Peyer's patch (tissue), 4 donors: ENCODE data around the gene PTRH1.

Source experiments
- CTCF ChIP-seq, 6 experiments: fragments of 450-650 bp in 4 of 6; fragments of 200-600 bp in 2 of 6; sonication (generic) in 1 of 6; IDR thresholded peaks; one replicate each; pipeline ENCODE4 v1.5.1; 2017 to 2019; ENCODE audit warnings: antibody characterized with exemption in 6 of 6, mild to moderate bottlenecking in 3 of 6, moderate library complexity in 1 of 6
- POLR2A ChIP-seq, 2 donors: fragments of 450-650 bp; IDR thresholded peaks; one replicate each; pipeline ENCODE4 v1.5.1; 2017; ENCODE audit warnings: antibody characterized with exemption in 2 of 2, mild to moderate bottlenecking in 2 of 2, moderate library complexity in 2 of 2

DNA sequence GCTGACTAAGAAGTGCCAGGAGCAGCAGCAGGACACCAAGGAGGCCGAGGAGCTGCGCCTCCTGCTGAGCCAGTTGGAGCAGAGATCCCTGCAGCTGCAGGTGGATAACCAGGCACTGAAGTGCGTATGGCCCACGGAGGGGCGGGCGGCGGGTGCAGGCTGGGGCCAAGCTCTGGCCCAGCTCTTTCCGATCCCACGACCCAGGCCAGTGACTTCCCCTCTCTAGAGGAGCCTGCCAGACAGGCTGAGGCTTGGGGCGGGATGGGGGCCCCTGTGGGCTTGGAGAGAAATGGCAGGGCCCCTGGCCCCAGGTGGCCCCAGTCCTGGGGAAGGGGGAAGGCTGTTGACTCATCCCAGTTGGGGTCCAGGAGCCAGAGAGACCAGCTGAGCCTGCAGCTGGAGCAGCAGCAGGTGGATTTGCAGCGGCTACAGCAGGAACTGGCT is 3.6 kb downstream of the PTRH1 start:
- TF ChIP-seq CTCF (IDR thresholded peaks at IDR 0.05) (no peak), POLR2A (IDR thresholded peaks at IDR 0.05) (no peak)
